Osteoblast (primary cell): ENCODE data around the gene RBKS. TPM values are rescaled to one million over a fixed set of nuclear protein-coding genes. Genes with fewer than 3 reads are reported as not detected.
A peak's percentile ranks its signal among the peaks of the same experiment; 100 is the strongest.

Experiments
- DNase-seq: peaks from one replicate; pipeline ENCODE4 v3.0.0; 2011; ENCODE audit warnings: low spot score, mixed read lengths; ENCODE audit not compliant: insufficient read length; ENCODE audit errors: missing footprints
- H2AFZ ChIP-seq: 2 replicates; pipeline ENCODE4 v1.6.0; 2011; ENCODE audit warnings: mild to moderate bottlenecking, low read length
- H3K27ac ChIP-seq: 2 replicates; pipeline ENCODE4 v1.5.1; 2011; ENCODE audit warnings: mild to moderate bottlenecking, low read depth, low read length, moderate library complexity
- H3K27me3 ChIP-seq: 2 replicates; pipeline ENCODE4 v1.6.0; 2012; ENCODE audit warnings: mild to moderate bottlenecking, control low read depth, inconsistent platforms, low read length, moderate library complexity; ENCODE audit not compliant: insufficient read depth
- H3K36me3 ChIP-seq: 2 replicates; pipeline ENCODE4 v1.5.1; 2011; ENCODE audit warnings: mild to moderate bottlenecking, low read length, control low read depth, moderate library complexity; ENCODE audit not compliant: insufficient read depth
- H3K4me1 ChIP-seq: 2 replicates; pipeline ENCODE4 v1.5.1; 2011; ENCODE audit warnings: mild to moderate bottlenecking, low read length, control low read depth, moderate library complexity; ENCODE audit not compliant: insufficient read depth
- H3K4me2 ChIP-seq: 2 replicates; pipeline ENCODE4 v1.6.0; 2011; ENCODE audit warnings: mild to moderate bottlenecking, low read length; ENCODE audit not compliant: insufficient read depth
- H3K4me3 ChIP-seq: fragments of 200-600 bp; sonication (generic); 3 replicates; pipeline ENCODE4 v1.5.1; 2012; ENCODE audit warnings: mild to moderate bottlenecking, low read length, inconsistent platforms; ENCODE audit not compliant: insufficient read depth
- H3K79me2 ChIP-seq: 2 replicates; pipeline ENCODE4 v1.6.0; 2012; ENCODE audit warnings: mild to moderate bottlenecking, low read length, control low read depth, inconsistent platforms; ENCODE audit not compliant: insufficient read depth
- H3K9me3 ChIP-seq: 2 replicates; pipeline ENCODE4 v1.5.1; 2011; ENCODE audit warnings: low read depth, low read length, control low read depth
- H4K20me1 ChIP-seq: 2 replicates; pipeline ENCODE4 v1.6.0; 2012; ENCODE audit warnings: mild to moderate bottlenecking, low read length, control low read depth; ENCODE audit not compliant: insufficient read depth
- CTCF ChIP-seq: IDR thresholded peaks from 2 replicates; pipeline ENCODE4 v1.5.1; 2011; ENCODE audit warnings: mild to moderate bottlenecking, low read depth, low read length, moderate library complexity; ENCODE audit errors: extremely low read depth
- total RNA-seq: library from RNA; depleted of rRNA; stranded (reverse); fragments of >200 nt; gene quantifications from 2 replicates; pipeline ENCODE4 v1.2.3, GENCODE V29; 2012

The RBKS gene
- total RNA-seq, 1 donor: 1.1 TPM

GRCh38 chr2:27735263-27735904 lies 154.8 kb downstream of the RBKS start:
- Histone ChIP-seq H2AFZ (peak overlapping the region; percentile 85), H3K4me3 (peak overlapping the region; percentile 72), H3K36me3 (no peaks in the 10 kb centered on the region), H3K27ac (peak overlapping the region; percentile 62), H4K20me1 (no peaks in the 10 kb centered on the region), H3K4me2 (peak overlapping the region; percentile 82), H3K79me2 (no peaks in the 10 kb centered on the region), H3K4me1 (peaks cover 14% of the 10 kb centered on the region), H3K27me3 (no peaks in the 10 kb centered on the region), H3K9me3 (no peaks in the 10 kb centered on the region)
- peak; percentile 95 for DNase-seq
- no peak for TF ChIP-seq CTCF

DNA sequence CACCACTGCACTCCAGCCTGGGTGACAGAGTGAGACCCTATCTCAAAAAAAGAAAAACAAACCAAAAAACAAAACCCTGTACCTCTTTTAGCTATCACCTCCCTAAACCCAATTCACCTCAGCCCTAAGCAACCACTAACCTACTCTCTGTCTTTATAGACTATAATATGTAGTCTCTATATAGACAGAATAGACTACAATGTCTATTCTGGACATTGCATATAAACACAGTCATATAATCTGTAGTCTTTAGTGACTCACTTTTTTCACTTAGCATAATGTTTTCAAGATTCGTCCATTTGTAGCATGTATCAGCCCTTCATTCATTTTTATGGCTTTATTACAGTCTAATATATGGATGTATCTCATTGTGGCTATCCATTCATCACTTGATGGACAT lies 155.9 kb downstream of the RBKS start:
- Histone ChIP-seq H3K27ac (no peak overlapping the region), H3K4me2 (peak overlapping the region; percentile 82), H3K36me3 (no peaks in the 10 kb centered on the region), H3K4me3 (no peak overlapping the region), H2AFZ (no peak overlapping the region), H3K4me1 (peaks cover 14% of the 10 kb centered on the region), H4K20me1 (no peaks in the 10 kb centered on the region), H3K79me2 (no peaks in the 10 kb centered on the region), H3K27me3 (no peaks in the 10 kb centered on the region), H3K9me3 (no peaks in the 10 kb centered on the region)
- no peak for DNase-seq
- no peak for TF ChIP-seq CTCF

Other genes with a start within 250 kb of the RBKS start
- 44.2 and 50.3 TPM in 2 replicates for gene SUPT7L, start 226.8 kb downstream of the RBKS start, total RNA-seq
- 24.8 and 27.9 TPM in 2 replicates for gene SLC4A1AP, start 226.5 kb downstream of the RBKS start, total RNA-seq
- gene MRPL33, start 118.7 kb downstream of the RBKS start, total RNA-seq: 63.1 and 105 TPM in 2 replicates
- 42.0 and 45.4 TPM in 2 replicates for gene BABAM2, start 342 bp upstream of the RBKS start, total RNA-seq